Measurements from ENCODE around the gene RCAN3.

GRCh38 chr1:24544239-24544638 lies 41.6 kb downstream of the RCAN3 start:
- TF ChIP-seq CTCF (conservative IDR thresholded peaks at IDR 0.05) (no peak), EZH2 (IDR thresholded peaks at IDR 0.05; ENCODE audit: low read depth) (no peak)
